PFSK-1 (cell line): ENCODE results near the gene VAPA.

Experiments
- FOXP2 ChIP-seq: optimal IDR thresholded peaks from 2 replicates; pipeline ENCODE3; 2011; ENCODE audit warnings: borderline replicate concordance, control low read depth, inconsistent platforms; ENCODE audit not compliant: insufficient read depth; ENCODE audit errors: extremely low read length, extremely low read depth
- POLR2AphosphoS5 ChIP-seq: IDR thresholded peaks from 2 replicates; pipeline ENCODE4 v1.6.1; 2012; ENCODE audit warnings: low read depth, mild to moderate bottlenecking, control low read depth, low read length, moderate library complexity
- REST ChIP-seq, 2 experiments: IDR thresholded peaks; 2 replicates each; pipeline versions ENCODE4 v1.6.1 to v1.8.0; 2011 to 2012; ENCODE audit warnings: low read depth in 2 of 2, low read length in 2 of 2, control low read depth in 1 of 2, inconsistent platforms in 1 of 2, mild to moderate bottlenecking in 1 of 2, moderate library complexity in 1 of 2; ENCODE audit not compliant: insufficient read depth in 1 of 2
- SIN3A ChIP-seq: IDR thresholded peaks from 2 replicates; pipeline ENCODE4 v1.6.1; 2012; ENCODE audit warnings: mild to moderate bottlenecking, low read length, moderate library complexity, borderline replicate concordance; ENCODE audit not compliant: insufficient read depth
- TAF1 ChIP-seq: IDR thresholded peaks from 2 replicates; pipeline ENCODE4 v1.6.1; 2012; ENCODE audit warnings: low read length, control low read depth, borderline replicate concordance; ENCODE audit not compliant: insufficient read depth

VAPA gene

GRCh38 chr18:9984080-9984479 is 70.3 kb downstream of the VAPA start:
- TF ChIP-seq REST (IDR thresholded peaks at IDR 0.05; ENCODE audit: insufficient read depth in 1 of 2, low read depth in 2 of 2, low read length in 2 of 2) (no peak), FOXP2 (no peak), POLR2AphosphoS5 (no peak), TAF1 (no peak), SIN3A (no peak)

- TF ChIP-seq REST (IDR thresholded peaks at IDR 0.05; ENCODE audit: insufficient read depth in 1 of 2, low read depth in 2 of 2, low read length in 2 of 2) = no peak
- no peak for TF ChIP-seq TAF1
- no peak for TF ChIP-seq FOXP2
- no peak for TF ChIP-seq SIN3A
- TF ChIP-seq POLR2AphosphoS5 = no peak
These were observed 71.8 kb downstream of the VAPA start for GRCh38 chr18:9985641-9986040.

- TF ChIP-seq FOXP2 (no peak), SIN3A (no peak), REST (IDR thresholded peaks at IDR 0.05; ENCODE audit: insufficient read depth in 1 of 2, low read depth in 2 of 2, low read length in 2 of 2) (no peak)
These were observed 72.5 kb downstream of the VAPA start for GRCh38 chr18:9986156-9986930.

- TF ChIP-seq REST (IDR thresholded peaks at IDR 0.05; ENCODE audit: insufficient read depth in 1 of 2, low read depth in 2 of 2, low read length in 2 of 2) = no peak
- TF ChIP-seq FOXP2 = no peak
- no peak for TF ChIP-seq TAF1
These were observed 73.5 kb downstream of the VAPA start for GRCh38 chr18:9987345-9987744.

GRCh38 chr18:9987931-9988330 is 74.1 kb downstream of the VAPA start:
- no peak for TF ChIP-seq TAF1
- no peak for TF ChIP-seq POLR2AphosphoS5
- no peak for TF ChIP-seq SIN3A
- TF ChIP-seq FOXP2 = no peak
- no peak for TF ChIP-seq REST (IDR thresholded peaks at IDR 0.05; ENCODE audit: insufficient read depth in 1 of 2, low read depth in 2 of 2, low read length in 2 of 2)
